ENCODE measurements around the gene BTAF1.

BTAF1 gene

DNA sequence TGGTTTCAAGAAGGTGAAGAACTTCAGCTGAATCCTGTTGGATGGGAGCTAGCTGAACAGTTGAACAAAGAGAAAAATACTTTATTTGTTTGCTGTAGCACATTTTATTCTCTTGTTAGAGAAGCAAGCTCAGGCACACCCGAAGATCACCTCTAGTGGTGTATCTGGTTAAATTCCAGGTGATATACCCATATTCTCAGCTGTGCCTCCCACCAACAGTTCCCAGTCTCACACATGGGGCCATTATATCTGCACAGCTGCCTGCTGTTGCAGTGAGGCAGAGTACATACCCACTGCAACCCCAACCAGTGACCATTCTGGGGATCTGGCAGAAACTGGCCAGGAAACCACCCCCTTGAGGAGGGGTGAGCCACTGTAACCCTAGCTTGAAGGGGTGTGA is 9.2 kb downstream of the BTAF1 start:
- H3K4me1 Mint-ChIP-seq (ENCODE audit: low read depth): peaks cover 74% of the 10 kb centered on the region
- no peaks in the 10 kb centered on the region for H3K27me3 Mint-ChIP-seq
- no peak overlapping the region for H3K4me3 Mint-ChIP-seq
- H3K27ac Mint-ChIP-seq: no peak overlapping the region
- H3K36me3 Mint-ChIP-seq (ENCODE audit: low read depth): peaks cover 72% of the 10 kb centered on the region
- no peaks in the 10 kb centered on the region for H3K9me3 Mint-ChIP-seq

DNA sequence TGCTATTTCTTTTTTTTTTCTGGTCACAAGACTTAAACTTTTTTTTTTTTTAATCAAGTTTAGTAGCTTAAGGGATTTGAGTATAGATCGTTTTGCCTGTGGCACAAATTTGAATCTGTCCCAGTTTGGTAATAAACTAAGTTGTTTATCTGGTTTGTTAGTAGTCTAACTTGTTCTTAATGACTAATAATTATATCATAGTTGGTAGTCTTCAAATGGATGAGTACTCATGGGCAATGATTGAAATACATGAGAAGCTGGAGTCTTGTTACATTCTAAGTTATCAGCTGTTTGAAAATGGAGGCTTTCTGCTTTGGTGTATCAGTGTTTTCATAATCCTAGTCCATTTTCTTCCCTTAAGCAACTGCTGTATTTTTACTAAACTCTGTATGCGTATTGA is 12.3 kb downstream of the BTAF1 start:
- Mint-ChIP-seq H3K36me3 (ENCODE audit: low read depth) (peaks cover 74% of the 10 kb centered on the region), H3K9me3 (no peaks in the 10 kb centered on the region), H3K4me3 (no peak overlapping the region), H3K4me1 (ENCODE audit: low read depth) (peaks cover 61% of the 10 kb centered on the region), H3K27me3 (no peaks in the 10 kb centered on the region), H3K27ac (no peak overlapping the region)

DNA sequence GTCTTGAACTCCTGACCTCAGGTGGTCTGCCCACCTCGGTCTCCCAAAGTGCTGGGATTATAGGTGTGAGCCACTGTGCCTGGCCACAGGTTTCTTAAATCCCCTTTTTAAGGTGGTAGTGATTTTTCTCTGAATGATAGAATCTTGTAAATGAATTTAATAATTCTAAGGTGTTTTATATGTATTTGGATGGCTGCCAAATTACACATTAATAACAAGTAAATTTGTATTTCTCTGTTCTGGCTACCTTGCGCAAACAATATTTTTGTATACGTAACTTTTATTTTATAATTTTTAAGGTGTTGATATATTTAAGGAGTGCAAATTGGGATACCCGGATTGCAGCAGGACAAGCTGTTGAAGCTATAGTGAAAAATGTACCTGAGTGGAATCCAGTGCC is 16.1 kb downstream of the BTAF1 start:
- Mint-ChIP-seq H3K4me3 (no peak overlapping the region), H3K27me3 (no peaks in the 10 kb centered on the region), H3K9me3 (no peaks in the 10 kb centered on the region), H3K4me1 (ENCODE audit: low read depth) (peaks cover 36% of the 10 kb centered on the region), H3K27ac (no peak overlapping the region), H3K36me3 (ENCODE audit: low read depth) (peaks cover 62% of the 10 kb centered on the region)

DNA sequence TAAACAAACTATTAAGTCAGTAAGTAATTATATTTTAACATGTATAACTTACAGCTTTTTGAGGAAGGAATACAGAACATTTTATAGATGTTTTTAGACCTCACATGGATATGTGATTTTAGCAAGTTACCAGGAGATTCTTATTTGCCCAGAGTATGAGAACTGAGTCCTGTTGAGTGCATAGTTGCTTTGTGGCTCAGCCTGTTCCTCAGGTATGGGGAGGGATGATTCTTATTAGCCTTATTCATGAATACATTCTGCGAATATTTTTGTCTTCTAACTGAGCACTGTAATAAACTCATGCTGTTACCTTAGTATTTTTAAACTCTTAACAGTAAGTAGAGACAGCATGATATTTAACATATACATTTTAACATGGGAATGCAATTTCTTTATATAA is 17.9 kb downstream of the BTAF1 start:
- H3K4me3 Mint-ChIP-seq: no peak overlapping the region

DNA sequence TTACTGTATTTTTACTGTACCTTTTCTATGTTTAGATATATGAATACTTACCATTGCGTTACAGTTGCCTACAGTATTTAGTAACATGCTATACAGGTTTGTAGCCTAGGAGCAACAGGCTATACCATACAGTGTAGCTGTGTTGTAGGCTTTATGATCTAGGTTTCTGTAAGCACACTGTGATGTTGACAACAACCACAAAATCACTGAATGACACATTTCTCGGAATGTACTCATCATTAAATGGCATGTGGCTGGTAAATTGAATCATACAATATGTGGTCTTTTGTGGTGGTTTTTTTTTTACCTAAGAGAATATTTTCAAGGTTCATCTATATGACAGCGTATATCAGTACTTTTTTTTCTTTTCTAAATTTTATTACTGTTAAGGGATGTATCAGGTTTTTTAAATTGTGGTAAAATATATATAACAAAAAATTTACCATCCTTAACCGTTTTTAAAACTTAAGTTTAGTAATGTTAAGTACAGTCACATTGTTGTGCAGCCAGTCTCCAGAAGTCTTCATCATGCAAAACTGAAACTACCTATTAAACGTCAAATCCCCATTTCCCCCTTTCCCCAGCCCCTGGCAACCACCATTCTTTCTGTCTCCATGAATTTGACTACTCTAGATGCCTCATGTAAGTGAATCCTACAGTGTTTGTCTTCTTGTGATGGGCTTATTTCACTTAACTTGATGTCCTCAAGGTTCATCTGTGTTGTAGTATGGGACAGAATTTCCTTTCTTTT is 21.5 kb downstream of the BTAF1 start:
- Mint-ChIP-seq H3K4me3 (peak overlapping the region; percentile 55), H3K27ac (peak overlapping the region; percentile 76), H3K9me3 (no peaks in the 10 kb centered on the region), H3K27me3 (no peaks in the 10 kb centered on the region), H3K36me3 (ENCODE audit: low read depth) (peaks cover 62% of the 10 kb centered on the region), H3K4me1 (ENCODE audit: low read depth) (peaks cover 33% of the 10 kb centered on the region)

More for the DNA sequence above, 17.9 kb downstream of the BTAF1 start:
- H3K36me3 Mint-ChIP-seq (ENCODE audit: low read depth): peaks cover 60% of the 10 kb centered on the region
- peaks cover 41% of the 10 kb centered on the region for H3K4me1 Mint-ChIP-seq (ENCODE audit: low read depth)
- H3K27me3 Mint-ChIP-seq: no peaks in the 10 kb centered on the region
- H3K9me3 Mint-ChIP-seq: no peaks in the 10 kb centered on the region
- no peak overlapping the region for H3K27ac Mint-ChIP-seq

DNA sequence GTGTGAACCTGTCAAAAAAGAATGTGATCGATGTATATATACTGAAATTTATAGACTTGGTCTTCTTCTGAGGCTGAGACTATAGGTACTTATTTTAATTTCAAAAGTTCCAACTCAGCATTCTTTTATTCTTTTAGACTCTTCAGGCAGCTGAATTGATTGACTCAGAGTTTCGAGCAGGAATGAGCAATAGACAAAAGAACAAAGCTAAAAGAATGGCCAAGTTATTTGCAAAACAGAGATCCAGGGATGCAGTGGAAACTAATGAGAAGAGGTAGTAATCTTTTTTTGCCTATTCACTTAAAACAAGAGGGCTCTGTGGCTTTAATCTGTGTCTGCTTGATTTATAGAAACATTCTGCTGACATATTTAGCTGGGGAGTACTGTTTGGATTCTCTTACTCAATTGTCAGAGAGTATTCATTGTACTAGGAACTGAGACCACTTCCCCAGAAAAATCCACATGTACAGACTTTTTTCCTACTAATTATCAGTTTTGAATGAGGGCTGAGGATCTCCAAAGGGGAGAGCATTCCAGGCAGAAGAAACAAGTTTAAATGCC is 30.1 kb downstream of the BTAF1 start:
- Mint-ChIP-seq H3K36me3 (ENCODE audit: low read depth) (peaks cover 78% of the 10 kb centered on the region), H3K4me1 (ENCODE audit: low read depth) (no peaks in the 10 kb centered on the region), H3K27me3 (no peaks in the 10 kb centered on the region), H3K9me3 (no peaks in the 10 kb centered on the region), H3K27ac (no peak overlapping the region), H3K4me3 (no peak overlapping the region)

DNA sequence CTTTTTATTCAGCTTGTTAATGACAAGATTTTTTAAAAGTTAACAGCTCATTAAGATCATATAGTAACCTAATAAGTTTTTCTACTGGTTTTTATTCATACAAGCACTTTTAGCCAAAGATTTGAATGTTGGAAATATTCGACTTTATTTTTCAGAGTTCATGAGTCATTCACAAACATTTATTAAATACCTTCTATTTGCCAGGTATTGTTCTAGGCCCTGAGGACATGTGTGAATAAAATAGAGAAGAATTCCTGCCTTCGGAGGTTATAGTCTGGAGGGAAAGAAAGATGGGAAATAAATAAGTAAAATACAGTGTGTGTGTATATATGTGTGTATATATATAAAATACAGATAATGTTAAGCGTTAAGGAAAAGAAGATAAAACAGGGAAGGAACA is 31.5 kb downstream of the BTAF1 start:
- Mint-ChIP-seq H3K27ac (no peak overlapping the region), H3K36me3 (ENCODE audit: low read depth) (peaks cover 78% of the 10 kb centered on the region), H3K4me1 (ENCODE audit: low read depth) (no peaks in the 10 kb centered on the region), H3K9me3 (no peaks in the 10 kb centered on the region), H3K4me3 (no peak overlapping the region), H3K27me3 (no peaks in the 10 kb centered on the region)

DNA sequence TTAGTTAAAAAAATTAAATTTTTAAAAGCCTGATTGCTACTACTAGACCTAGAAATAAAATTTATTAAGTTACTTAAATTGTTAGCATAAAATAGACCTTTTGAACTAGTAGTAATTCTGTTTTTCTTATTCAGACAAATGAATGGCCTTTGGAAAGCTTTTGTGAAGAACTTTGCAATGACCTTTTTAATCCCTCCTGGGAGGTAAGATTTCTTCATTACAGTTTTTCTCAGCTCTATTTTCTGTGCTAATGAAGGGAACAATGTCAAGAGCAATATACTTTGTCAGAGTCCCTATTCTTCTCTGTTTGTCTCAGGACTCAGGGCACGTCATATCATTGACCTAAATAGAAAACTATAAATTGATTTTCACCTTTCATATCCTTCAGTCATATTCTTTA is 33.5 kb downstream of the BTAF1 start:
- Mint-ChIP-seq H3K27me3 (no peaks in the 10 kb centered on the region), H3K9me3 (no peaks in the 10 kb centered on the region), H3K36me3 (ENCODE audit: low read depth) (peaks cover 76% of the 10 kb centered on the region), H3K4me3 (no peak overlapping the region), H3K27ac (no peak overlapping the region), H3K4me1 (ENCODE audit: low read depth) (no peaks in the 10 kb centered on the region)

DNA sequence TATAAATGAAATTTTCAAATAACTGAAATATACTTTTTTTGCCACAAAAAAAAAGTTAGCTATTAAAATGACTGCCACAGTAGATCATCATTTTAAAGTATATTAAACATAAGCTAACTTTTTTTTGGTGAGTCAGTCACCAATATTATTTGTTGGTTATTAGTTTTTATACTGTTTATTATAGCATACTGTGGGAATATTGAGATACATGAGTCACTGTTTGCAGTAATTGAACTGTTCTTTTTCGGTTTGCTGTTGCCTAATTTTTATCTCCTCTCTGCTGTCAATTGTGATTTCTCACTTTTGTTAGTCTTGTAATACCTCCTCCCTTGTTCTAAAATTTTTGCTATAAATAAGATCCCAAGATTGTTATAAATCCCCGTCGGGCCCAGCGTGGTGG is 45.7 kb downstream of the BTAF1 start:
- Mint-ChIP-seq H3K36me3 (ENCODE audit: low read depth) (peaks cover 88% of the 10 kb centered on the region), H3K27ac (no peak overlapping the region)

DNA sequence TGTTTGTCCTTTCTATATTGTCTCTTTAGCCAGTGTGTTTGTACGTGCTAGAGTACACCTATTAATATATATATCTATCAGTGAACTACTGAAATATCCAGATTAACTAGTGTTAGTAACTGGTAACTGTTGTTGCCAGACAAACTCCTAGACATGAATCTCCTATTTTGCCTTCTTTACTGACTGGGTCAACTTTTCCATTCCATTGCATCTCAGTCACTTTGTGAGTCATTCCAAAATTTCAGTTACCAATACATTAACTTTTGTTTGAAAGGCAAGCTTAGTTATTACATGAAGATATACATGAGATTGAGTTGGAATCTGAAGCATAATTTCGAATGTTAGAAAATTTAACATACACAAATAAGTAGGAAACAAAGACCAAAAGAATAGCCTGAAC is 51.4 kb downstream of the BTAF1 start:
- Mint-ChIP-seq H3K36me3 (ENCODE audit: low read depth) (peaks cover 89% of the 10 kb centered on the region), H3K4me1 (ENCODE audit: low read depth) (peaks cover 42% of the 10 kb centered on the region), H3K27me3 (no peaks in the 10 kb centered on the region), H3K9me3 (no peaks in the 10 kb centered on the region), H3K4me3 (peak overlapping the region; percentile 58), H3K27ac (peak overlapping the region; percentile 97)

More for the DNA sequence above, 45.7 kb downstream of the BTAF1 start:
- H3K27me3 Mint-ChIP-seq: no peaks in the 10 kb centered on the region
- peaks cover 24% of the 10 kb centered on the region for H3K4me1 Mint-ChIP-seq (ENCODE audit: low read depth)
- H3K4me3 Mint-ChIP-seq: no peak overlapping the region
- H3K9me3 Mint-ChIP-seq: no peaks in the 10 kb centered on the region

DNA sequence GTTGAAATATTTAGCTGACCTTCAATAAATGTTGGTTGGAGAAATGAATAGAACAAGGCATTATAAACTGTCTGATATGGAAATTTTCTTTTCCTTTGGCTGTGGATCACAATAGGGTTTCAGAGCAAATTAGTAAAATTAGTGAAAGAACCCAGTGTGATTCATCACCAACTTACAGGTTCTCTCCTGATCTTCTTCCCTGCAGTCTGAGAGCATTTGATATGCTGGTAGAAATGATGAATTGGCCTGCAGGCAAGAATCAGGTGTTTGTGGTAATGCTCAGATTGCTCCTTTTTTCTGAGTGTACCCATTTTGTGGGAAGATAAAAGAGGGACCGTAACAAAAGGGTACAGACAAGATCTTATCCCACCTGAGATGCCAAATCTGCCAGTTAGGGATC is 51.9 kb downstream of the BTAF1 start:
- Mint-ChIP-seq H3K27ac (peak overlapping the region; percentile 97), H3K4me3 (peak overlapping the region; percentile 58), H3K9me3 (no peaks in the 10 kb centered on the region), H3K27me3 (no peaks in the 10 kb centered on the region), H3K4me1 (ENCODE audit: low read depth) (peaks cover 42% of the 10 kb centered on the region), H3K36me3 (ENCODE audit: low read depth) (peaks cover 89% of the 10 kb centered on the region)

DNA sequence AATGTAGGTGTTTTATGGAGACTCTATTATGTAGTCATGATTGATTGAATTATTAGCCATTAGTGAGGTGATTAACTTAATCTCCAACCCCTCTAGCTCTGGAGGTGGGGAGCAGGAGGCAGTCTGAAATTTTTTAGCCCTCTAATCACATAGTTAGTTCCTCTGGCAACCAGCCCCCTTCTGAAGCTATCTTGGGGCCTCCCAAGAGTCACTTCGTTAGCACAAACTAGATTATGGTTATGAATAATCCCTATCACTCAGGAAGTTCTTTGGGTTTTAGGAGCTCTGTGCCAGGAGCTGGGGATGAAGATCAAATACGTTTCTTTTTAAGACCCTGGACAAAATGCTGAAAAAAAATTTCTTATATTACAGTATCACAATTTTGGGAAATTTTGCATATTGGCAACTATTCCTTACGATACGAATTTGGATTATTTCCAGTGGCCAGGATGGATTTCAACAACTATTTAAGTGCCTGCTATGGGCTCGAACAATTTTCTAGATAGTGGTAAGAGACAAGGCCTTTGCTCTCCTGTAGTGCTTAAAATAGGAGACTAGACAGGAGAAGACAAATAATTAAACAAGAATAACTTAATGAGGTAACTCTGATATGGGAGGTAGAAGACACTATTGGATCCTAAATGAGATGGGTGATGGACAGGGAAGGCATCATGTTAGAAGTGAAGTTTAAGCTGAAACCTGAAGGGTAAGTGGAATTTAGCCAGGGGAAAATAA is 52.9 kb downstream of the BTAF1 start:
- H3K4me1 Mint-ChIP-seq (ENCODE audit: low read depth): peaks cover 42% of the 10 kb centered on the region
- no peaks in the 10 kb centered on the region for H3K27me3 Mint-ChIP-seq
- H3K36me3 Mint-ChIP-seq (ENCODE audit: low read depth): peaks cover 86% of the 10 kb centered on the region
- peak overlapping the region; percentile 97 for H3K27ac Mint-ChIP-seq
- H3K4me3 Mint-ChIP-seq: peak overlapping the region; percentile 25
- no peaks in the 10 kb centered on the region for H3K9me3 Mint-ChIP-seq

DNA sequence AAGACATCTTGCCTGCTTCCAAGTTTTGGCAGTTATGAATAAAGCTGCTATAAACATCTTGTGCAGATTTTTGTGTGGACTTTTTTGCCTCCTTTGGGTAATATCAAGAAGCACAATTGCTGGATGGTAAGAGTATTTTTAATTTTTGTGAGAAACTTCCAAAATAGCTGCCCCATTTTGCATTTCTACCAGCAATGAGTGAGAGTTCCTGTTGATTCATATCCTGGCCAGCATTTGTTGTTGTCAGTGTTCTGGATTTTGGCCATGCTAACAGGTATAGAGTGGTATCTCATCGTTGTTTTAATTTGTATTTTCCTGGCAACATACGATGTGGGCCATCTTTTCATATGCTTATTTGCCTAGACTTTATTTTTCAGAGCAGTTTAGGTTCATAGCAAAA is 53.9 kb downstream of the BTAF1 start:
- H3K4me1 Mint-ChIP-seq (ENCODE audit: low read depth): peaks cover 42% of the 10 kb centered on the region
- no peaks in the 10 kb centered on the region for H3K27me3 Mint-ChIP-seq
- no peak overlapping the region for H3K4me3 Mint-ChIP-seq
- no peak overlapping the region for H3K27ac Mint-ChIP-seq
- H3K36me3 Mint-ChIP-seq (ENCODE audit: low read depth): peaks cover 82% of the 10 kb centered on the region
- no peaks in the 10 kb centered on the region for H3K9me3 Mint-ChIP-seq

DNA sequence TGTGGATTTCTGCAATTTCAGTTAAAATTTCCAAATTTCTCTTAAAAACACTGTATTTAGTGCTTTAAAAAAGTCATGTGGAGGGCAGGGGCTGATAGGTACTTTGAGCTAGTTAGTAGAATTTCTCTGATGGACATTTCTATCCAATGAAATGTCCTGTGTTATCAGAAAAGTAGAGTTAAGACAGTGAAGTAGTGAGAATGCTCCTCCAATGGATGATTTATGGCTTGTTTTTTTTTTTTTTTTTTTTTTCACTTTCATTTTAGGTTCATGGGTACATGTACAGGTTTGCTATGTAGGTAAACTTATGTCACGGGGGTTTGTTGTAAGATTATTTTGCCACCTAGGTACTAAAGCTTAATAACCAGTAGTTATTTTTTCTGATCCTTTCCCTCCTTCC is 55.0 kb downstream of the BTAF1 start:
- Mint-ChIP-seq H3K27ac (no peak overlapping the region), H3K36me3 (ENCODE audit: low read depth) (peaks cover 85% of the 10 kb centered on the region), H3K4me1 (ENCODE audit: low read depth) (peaks cover 44% of the 10 kb centered on the region), H3K27me3 (no peaks in the 10 kb centered on the region), H3K4me3 (no peak overlapping the region), H3K9me3 (no peaks in the 10 kb centered on the region)

DNA sequence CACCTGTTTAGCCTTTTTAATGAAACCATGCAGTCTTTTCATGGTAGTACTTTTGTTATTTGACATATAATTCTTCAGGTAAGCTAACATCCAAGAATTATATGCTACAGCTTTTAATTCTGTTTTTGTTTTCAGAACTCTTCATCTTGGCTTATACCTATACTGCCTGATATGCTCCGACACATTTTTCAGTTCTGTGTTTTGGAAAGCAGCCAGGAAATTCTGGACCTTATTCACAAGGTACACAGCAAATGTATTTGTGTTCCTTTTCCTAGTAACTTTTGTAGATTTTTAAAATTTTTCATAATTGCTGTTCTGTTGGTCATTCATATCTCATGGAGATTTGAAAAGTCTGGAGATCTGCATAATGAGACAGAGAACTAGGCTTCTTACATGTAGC is 56.7 kb downstream of the BTAF1 start:
- H3K27ac Mint-ChIP-seq: no peak overlapping the region

More for the DNA sequence above, 56.7 kb downstream of the BTAF1 start:
- peaks cover 91% of the 10 kb centered on the region for H3K36me3 Mint-ChIP-seq (ENCODE audit: low read depth)
- peaks cover 38% of the 10 kb centered on the region for H3K4me1 Mint-ChIP-seq (ENCODE audit: low read depth)
- no peaks in the 10 kb centered on the region for H3K27me3 Mint-ChIP-seq
- H3K4me3 Mint-ChIP-seq: no peak overlapping the region
- no peaks in the 10 kb centered on the region for H3K9me3 Mint-ChIP-seq

Data from stimulated activated naive CD8-positive, alpha-beta T cell treated with anti-CD3 and anti-CD28 coated beads, Interleukin-15, Interleukin-2, amounts not matched to agents 100 ng/mL and 50 ng/mL, for 24 hours (primary cell).